OCI-LY1 (cell line): ENCODE results near the gene PVRIG.

ENCODE experiments used
- CTCF ChIP-seq: fragments of 200-600 bp; sonication (generic), shearing (Covaris generic); IDR thresholded peaks from 2 replicates; pipeline ENCODE4 v1.5.1; 2017; ENCODE audit warnings: mild to moderate bottlenecking, antibody characterized with exemption, low read length, moderate library complexity, mixed read lengths
- EZH2 ChIP-seq: fragments of 200-600 bp; sonication (generic), shearing (Covaris generic); IDR thresholded peaks from 2 replicates; pipeline ENCODE4 v1.8.0; 2017; ENCODE audit warnings: borderline replicate concordance, mixed run types, mild to moderate bottlenecking, antibody characterized with exemption, low read length, moderate library complexity, mixed read lengths

GRCh38 chr7:100267648-100268047, 47.9 kb downstream of the PVRIG start:
- no peak for TF ChIP-seq CTCF
- no peak for TF ChIP-seq EZH2
